ENCODE measurements around the gene TMEM101. TPM values are rescaled to one million over a fixed set of nuclear protein-coding genes. Genes with fewer than 3 reads are reported as not detected.

TMEM101 gene
- total RNA-seq, 4 donors from 2014 or later = 1.5 to 76.1 (median 49.8) TPM

GRCh38 chr17:43988301-43988700 is 26.5 kb downstream of the TMEM101 start:
- no peak overlapping the region for H3K27ac ChIP-seq
- H3K9me3 ChIP-seq = no peaks in the 10 kb centered on the region
- H3K27me3 ChIP-seq = peaks cover 4 to 20% of the 10 kb centered on the region in 2 donors
- intact Hi-C loops (cut with DNase I; ENCODE audit: low total_unique reads) = no loop called here
- H3K4me1 ChIP-seq = peaks cover 0 to 8% of the 10 kb centered on the region in 2 donors
- H3K4me3 ChIP-seq = no peak overlapping the region
- no peaks in the 10 kb centered on the region for H3K36me3 ChIP-seq
- TF ChIP-seq POLR2A (IDR thresholded peaks at IDR 0.05) = no peak
- no peak for TF ChIP-seq CTCF (IDR thresholded peaks at IDR 0.05)
- no peak for DNase-seq

- no peak for TF ChIP-seq POLR2A (IDR thresholded peaks at IDR 0.05)
- no peak for TF ChIP-seq CTCF (IDR thresholded peaks at IDR 0.05)
- Histone ChIP-seq H3K27me3 (peaks cover 5 to 30% of the 10 kb centered on the region in 2 donors), H3K4me1 (peaks cover 0 to 8% of the 10 kb centered on the region in 2 donors), H3K36me3 (no peaks in the 10 kb centered on the region), H3K9me3 (no peaks in the 10 kb centered on the region), H3K4me3 (no peak overlapping the region), H3K27ac (no peak overlapping the region)
- intact Hi-C loops (cut with DNase I; ENCODE audit: low total_unique reads) = no loop called here
- no peak for DNase-seq
Measured at GRCh38 chr17:43987131-43988021, 27.4 kb downstream of the TMEM101 start.

- peaks cover 0 to 8% of the 10 kb centered on the region in 2 donors for H3K4me1 ChIP-seq
- no peak overlapping the region for H3K4me3 ChIP-seq
- H3K9me3 ChIP-seq = no peaks in the 10 kb centered on the region
- H3K27me3 ChIP-seq = peaks cover 5 to 33% of the 10 kb centered on the region in 2 donors
- no peak for DNase-seq
- no peak overlapping the region for H3K27ac ChIP-seq
- intact Hi-C loops (cut with DNase I; ENCODE audit: low total_unique reads) = no loop called here
- H3K36me3 ChIP-seq = no peaks in the 10 kb centered on the region
- TF ChIP-seq CTCF (IDR thresholded peaks at IDR 0.05) = no peak
- TF ChIP-seq POLR2A (IDR thresholded peaks at IDR 0.05) = no peak
Measured at GRCh38 chr17:43986225-43986981, 28.4 kb downstream of the TMEM101 start.

GRCh38 chr17:43984521-43984920 is 30.2 kb downstream of the TMEM101 start:
- no peaks in the 10 kb centered on the region for H3K36me3 ChIP-seq
- no peaks in the 10 kb centered on the region for H3K9me3 ChIP-seq
- H3K4me1 ChIP-seq = peaks cover 0 to 8% of the 10 kb centered on the region in 2 donors
- peaks cover 5 to 33% of the 10 kb centered on the region in 2 donors for H3K27me3 ChIP-seq
- no peak for DNase-seq
- TF ChIP-seq CTCF (IDR thresholded peaks at IDR 0.05) = no peak
- no peak for TF ChIP-seq POLR2A (IDR thresholded peaks at IDR 0.05)
- H3K4me3 ChIP-seq = no peak overlapping the region
- intact Hi-C loops (cut with DNase I; ENCODE audit: low total_unique reads) = no loop called here
- H3K27ac ChIP-seq = no peak overlapping the region
